GM12864 (cell line): ENCODE measurements around the gene POU2F1.

Experiments
- DNase-seq: peaks from one replicate; pipeline ENCODE4 v3.0.0-alpha.2; 2011; ENCODE audit warnings: low read depth
- H3K4me3 ChIP-seq: 2 replicates; pipeline ENCODE4 v1.5.1; 2011; ENCODE audit warnings: mild to moderate bottlenecking, low read depth, low read length, control low read depth
- TF ChIP-seq, protein P1 (sequence below): IDR thresholded peaks from 2 replicates; pipeline ENCODE4 v1.5.1; 2011; ENCODE audit warnings: low read depth, mild to moderate bottlenecking, moderate library complexity, low read length, control low read depth, inconsistent platforms; ENCODE audit errors: missing control alignments

POU2F1 gene

DNA sequence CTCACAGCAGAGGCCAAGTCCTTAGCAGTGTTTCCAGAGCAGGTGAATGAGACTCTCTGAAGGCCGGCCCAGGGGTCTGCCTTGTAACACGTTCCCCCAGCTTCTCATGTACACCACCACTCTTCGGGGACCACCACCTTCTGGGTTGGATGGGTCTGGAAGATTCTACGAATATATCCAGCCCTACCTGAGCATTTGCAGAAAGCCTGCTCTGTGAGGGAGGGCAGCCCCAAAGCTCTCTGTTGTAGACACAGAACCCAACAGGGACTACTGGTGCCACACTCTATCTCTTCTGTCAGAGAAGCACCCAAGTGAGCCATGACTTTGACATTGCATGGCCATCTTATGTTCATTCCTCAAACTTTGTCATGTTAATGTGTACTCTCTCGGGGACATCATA, 235.8 kb downstream of the POU2F1 start:
- H3K4me3 ChIP-seq = no peak overlapping the region

GRCh38 chr1:167456926-167457325, 236.2 kb downstream of the POU2F1 start:
- TF ChIP-seq, protein P1, sequence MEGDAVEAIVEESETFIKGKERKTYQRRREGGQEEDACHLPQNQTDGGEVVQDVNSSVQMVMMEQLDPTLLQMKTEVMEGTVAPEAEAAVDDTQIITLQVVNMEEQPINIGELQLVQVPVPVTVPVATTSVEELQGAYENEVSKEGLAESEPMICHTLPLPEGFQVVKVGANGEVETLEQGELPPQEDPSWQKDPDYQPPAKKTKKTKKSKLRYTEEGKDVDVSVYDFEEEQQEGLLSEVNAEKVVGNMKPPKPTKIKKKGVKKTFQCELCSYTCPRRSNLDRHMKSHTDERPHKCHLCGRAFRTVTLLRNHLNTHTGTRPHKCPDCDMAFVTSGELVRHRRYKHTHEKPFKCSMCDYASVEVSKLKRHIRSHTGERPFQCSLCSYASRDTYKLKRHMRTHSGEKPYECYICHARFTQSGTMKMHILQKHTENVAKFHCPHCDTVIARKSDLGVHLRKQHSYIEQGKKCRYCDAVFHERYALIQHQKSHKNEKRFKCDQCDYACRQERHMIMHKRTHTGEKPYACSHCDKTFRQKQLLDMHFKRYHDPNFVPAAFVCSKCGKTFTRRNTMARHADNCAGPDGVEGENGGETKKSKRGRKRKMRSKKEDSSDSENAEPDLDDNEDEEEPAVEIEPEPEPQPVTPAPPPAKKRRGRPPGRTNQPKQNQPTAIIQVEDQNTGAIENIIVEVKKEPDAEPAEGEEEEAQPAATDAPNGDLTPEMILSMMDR = no peak
- no peak for DNase-seq
- H3K4me3 ChIP-seq = no peak overlapping the region

More for the DNA sequence above, 235.8 kb downstream of the POU2F1 start:
- TF ChIP-seq, protein P1 = no peak
- no peak for DNase-seq

DNA sequence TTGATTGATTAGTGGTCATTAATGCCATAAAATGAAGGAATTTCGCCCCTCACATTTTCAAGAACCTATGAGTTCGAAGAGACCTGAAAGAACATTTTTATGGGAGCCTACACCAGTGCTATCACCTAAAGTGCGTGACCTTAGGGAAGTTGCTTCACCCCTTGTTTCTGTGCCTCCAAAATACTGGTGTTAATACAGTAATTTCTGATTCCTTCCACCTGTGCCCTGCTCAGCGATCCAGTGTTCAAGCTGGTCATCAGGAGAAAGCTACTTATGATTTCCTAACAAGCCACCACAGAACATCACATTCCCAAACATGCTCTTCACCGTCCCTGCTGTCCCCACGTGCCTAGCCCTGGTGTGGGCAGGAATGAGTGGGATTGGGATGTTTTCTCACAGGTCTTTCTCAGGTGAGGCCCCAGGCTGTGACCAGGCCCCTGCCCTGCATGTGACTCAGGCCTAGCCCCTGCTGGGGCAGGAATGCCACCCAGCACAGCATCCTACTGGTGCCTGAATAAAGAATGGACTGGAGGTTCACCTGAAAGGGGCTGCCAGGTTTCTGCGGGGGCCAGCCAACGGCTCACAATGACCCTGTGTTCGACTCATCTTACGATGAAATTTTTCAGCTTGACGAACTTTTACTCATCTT, 237.4 kb downstream of the POU2F1 start:
- DNase-seq = no peak
- H3K4me3 ChIP-seq = no peak overlapping the region
- TF ChIP-seq, protein P1 = no peak

- H3K4me3 ChIP-seq = no peak overlapping the region
- TF ChIP-seq, protein P1 = no peak
- no peak for DNase-seq
These were observed 240.2 kb downstream of the POU2F1 start for GRCh38 chr1:167460836-167461235.

- no peak overlapping the region for H3K4me3 ChIP-seq
- no peak for DNase-seq
- TF ChIP-seq, protein P1 = no peak
These were observed 241.7 kb downstream of the POU2F1 start for GRCh38 chr1:167462341-167462740.

- no peak for DNase-seq
- H3K4me3 ChIP-seq = no peak overlapping the region
- TF ChIP-seq, protein P1 = no peak
These were observed 242.4 kb downstream of the POU2F1 start for GRCh38 chr1:167463080-167463479.

GRCh38 chr1:167463875-167464575, 243.3 kb downstream of the POU2F1 start:
- no peak for DNase-seq
- no peak overlapping the region for H3K4me3 ChIP-seq
- TF ChIP-seq, protein P1 = no peak
